COR-L47 (cell line): ENCODE data around the gene TSSK6.

ENCODE experiments used
- DNase-seq: peaks from one replicate; lab custom pipeline; 2025; lab: John Stamatoyannopoulos, UW

The TSSK6 gene

DNA sequence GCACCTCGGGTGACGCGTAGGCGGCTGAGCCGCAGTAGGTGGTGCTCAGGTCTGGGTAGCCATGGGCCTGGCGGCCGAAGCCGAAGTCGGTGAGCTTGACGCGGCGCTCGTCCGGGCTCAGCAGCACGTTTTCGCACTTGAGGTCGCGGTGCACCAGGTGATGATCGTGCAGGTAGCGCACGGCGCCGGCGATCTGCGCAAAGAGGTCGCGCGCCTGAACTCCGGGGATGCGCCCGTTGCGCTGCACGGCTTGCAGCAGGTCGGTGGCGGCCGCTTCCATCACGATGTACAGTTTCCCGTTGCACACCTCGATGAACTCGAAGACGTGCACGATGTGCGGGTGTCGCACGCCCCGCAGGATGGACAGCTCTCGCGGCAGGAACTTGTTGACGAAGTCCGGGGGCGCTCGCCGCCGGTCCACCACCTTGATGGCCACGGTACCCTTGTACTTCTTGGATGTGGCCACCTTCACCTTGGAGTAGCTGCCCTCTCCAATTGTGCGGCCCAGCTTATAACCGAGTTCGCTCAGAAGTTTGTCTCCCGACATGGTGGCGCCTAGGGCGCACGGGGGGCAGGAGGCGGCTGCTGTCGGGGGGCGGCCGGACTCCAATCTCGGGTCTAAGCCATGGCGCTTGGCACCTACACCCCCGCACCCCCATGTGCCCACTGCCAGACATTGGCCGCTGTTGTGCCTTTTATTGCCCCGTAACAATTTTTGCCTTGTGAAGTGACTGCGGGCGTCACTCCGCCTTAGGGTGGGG lies at the start of gene TSSK6:
TSS of gene TSSK6 (minus strand) at position 668 of the 761 bp plus-strand sequence. CDS start at position 547, 121 bp downstream.
- no peak for DNase-seq

DNA sequence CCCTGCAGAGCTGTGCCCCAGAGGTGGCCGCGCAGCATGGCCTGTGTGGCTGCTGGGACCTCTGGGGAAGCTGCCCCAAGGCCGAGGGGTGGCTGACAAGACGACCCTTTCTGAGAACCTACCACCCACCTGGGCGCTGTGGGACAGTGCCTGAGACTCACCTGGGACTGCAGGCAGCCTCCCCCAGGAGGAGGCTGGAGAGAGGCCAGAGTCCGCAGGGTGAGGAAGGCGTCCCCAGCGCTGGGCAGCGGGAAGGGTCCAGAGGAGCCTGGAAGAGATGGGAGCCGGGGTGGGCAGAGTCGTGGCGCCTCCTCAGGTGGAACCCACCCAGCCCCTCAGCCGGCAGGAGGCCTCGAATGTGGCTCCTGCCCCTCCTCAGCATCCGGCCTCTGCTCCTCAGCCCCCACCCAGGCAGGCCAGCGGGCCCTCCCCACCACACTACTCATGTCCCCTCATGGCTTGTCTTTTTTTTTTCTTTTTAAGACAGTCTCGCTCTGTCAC lies 48.0 kb upstream of the TSSK6 start:
- no peak for DNase-seq

- no peak for DNase-seq
Observed at GRCh38 chr19:19562665-19563347, 47.5 kb upstream of the TSSK6 start.

DNA sequence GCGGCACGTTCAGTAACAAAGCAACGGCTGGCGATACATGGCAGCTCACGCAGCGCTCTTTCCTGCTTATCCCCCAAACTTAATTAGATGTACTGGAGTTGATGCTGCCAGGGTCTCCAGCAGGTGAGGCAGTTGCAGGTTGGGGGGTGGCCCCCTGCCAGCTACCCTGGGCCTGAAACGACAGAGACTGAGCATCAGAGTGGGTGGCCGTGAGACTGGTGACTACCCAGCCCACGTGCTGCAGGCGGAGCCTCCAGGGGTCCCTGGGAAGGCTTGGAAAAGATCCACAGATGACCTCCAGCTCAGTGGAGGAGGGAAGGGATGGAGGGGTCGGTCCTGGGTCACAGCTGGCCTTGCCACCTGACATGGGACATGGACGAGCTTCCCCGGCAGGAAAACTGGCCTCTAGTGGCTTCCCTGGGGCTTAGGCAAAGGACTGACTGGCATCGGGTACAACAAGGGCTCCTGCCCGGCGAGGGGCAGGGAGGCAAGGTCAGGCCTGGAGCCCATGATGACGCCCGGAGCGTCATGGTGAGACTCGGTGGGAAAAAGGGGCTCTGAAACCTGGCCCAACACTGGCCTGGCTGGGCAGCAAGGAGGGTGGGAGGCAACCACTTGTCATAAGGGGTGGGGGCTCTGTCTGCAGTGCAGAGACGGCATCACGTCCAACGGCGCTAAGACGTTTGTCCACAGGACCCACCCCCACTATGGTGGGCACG lies 46.8 kb upstream of the TSSK6 start:
- no peak for DNase-seq

GRCh38 chr19:19559931-19560330 lies 44.6 kb upstream of the TSSK6 start:
- DNase-seq = no peak

- DNase-seq = no peak
Observed at GRCh38 chr19:19558636-19559035, 43.3 kb upstream of the TSSK6 start.

DNA sequence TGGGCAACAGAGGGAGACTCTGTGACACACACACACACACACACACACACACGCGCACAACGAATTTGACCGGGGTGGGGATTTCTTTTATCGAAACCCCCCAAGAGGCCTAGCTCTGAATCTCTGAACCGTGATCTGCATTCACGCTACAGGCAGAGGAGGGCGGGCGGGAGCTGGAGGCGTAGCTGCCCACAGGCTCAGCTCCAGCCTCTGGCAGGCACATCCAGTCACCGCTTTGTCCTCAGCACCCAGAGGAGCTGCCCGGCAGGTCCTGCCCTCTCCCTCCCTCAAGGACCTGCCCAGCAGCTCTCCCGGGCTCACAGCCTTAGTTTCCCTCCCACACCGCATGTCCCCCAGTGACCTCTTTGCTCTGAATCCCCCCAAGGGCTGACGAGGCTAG lies 42.7 kb upstream of the TSSK6 start:
- DNase-seq = no peak

DNA sequence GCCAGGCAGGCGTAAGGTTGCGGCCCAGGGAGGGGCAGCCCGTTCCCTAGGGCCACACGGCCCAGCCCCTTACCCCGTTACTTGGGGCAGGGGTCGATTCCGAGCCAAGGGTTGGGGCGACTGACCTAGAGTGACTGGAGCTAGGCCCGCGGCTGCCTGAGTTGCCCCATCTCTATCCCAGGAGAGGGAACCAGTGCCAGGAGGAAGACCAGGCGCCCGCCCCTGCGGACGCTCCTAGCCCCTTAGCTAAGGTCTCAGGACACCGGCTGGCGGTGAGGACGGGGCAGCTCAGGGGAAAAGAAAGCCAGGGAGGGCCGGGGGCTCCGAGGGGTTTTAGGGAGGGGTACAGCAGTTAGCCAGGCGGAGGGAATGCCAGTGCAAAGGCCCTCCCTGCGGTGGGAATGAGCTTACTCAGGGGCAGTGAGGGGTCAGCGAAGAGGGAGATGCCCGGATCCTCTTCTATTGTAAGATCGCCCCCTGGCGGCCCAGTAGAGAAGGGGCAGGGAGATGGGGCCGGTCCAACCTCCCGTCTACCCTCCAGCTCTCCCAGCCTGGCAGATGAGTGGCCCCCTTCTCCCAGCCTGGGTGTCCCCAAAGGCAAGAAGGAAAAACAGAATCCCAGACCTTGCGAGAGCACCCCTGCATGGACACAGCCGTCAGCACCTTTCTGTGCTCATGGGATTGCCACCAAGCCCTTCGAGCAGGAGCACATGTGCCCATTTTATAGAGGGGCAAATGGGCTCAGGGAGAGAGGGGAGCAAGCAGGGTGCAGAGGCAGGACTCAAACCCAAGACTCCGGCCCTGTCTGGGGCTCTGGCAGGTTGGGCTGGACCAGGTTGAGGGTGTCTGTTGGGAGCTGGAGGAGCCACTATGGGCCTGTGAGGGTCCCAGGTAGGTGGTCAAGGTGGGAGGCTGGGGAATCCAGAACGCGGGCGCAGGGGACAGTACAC lies 39.0 kb upstream of the TSSK6 start:
- no peak for DNase-seq

DNA sequence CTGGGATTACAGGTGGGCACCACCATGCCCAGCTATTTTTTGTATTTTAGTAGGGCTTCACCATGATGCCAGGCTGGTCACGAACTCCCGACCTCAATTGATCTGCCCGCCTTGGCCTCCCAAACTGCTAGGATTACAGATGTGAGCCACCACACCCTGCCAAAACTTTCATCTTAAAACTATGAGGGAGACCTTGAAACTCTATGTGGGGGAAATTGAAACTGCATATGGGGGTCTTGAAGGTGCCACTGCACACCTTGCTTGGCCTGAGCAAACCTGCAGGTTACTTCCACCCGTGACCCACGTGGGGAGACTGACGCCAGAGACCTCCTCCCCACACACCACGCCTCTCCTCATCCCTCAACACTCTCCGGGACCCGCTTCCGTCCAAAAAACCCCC lies 38.3 kb upstream of the TSSK6 start:
- no peak for DNase-seq

- DNase-seq = no peak
Observed at GRCh38 chr19:19552798-19553197, 37.5 kb upstream of the TSSK6 start.

- no peak for DNase-seq
Observed at GRCh38 chr19:19551853-19552192, 36.5 kb upstream of the TSSK6 start.

DNA sequence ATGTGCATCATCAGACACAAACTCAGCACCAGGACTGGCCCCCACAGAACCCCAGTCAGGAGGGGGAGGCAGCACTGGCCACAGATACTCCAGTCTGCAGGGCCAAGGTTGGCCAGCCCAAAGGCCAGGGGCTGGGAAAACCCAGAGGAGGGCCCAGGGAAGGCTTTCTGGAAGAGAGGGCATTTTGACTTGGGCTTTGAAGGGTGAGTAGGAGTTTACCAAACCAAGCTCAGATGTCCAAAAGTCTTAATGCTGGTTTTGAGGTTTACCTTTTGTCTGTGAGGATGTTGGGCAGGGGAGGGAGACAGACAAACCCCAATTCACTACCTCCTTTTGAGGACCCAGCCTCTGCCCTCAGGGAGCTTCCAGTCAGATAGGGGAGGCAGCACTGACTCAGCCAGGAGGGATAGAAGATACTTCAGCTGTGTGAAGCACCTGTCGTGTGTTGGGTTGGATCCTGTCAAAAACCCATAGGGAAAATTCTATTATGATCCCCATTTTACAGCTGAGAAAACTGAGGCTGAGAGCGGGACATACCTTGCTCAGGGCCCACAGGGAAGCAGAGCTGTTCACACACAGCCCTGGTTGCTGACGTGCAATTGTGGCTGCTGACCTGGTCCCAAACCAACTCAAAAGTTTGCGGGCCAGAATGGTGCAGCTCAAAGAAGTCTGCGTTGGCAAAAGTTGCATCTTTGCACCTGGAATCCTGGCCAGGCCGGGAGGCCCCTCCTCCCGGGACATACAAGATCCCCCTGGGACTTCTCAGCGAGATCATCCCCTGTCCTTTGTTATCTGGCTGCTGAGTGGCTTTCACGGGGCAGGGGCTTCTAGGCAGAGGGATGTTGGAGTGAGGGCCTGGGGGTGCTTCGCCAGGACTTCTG lies 35.9 kb upstream of the TSSK6 start:
- no peak for DNase-seq

- no peak for DNase-seq
Observed at GRCh38 chr19:19550485-19550929, 35.2 kb upstream of the TSSK6 start.

DNA sequence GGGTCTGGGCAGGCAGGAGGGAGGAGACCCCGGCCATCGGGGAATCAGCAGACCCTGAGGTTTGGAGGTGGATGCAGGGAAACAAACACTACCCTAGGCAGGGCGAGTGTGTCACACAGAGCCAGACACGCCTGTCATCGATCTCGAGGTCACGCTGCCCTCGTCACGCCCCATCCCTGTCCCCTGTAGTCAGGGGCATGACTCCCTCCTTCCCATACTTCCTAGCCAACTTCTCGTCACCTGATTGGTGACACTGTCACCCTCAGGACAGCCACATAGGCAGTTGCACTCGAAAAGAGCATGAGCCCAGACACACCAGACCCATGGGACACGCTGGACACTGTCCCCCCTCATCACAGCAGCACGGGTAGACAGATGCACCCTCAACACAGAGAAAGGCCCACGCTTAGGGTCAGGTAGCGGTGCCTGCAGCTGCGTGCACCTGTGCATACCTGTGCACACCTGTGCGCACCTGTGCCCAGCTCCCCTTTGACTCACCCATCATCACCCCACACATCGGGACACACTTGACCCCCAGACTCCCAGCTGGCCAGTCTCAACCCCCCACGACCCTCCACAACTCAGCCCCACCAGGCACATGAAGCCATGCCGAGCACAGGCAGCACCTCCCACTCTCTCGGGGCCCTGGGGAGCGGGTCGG lies 34.6 kb upstream of the TSSK6 start:
- no peak for DNase-seq

DNA sequence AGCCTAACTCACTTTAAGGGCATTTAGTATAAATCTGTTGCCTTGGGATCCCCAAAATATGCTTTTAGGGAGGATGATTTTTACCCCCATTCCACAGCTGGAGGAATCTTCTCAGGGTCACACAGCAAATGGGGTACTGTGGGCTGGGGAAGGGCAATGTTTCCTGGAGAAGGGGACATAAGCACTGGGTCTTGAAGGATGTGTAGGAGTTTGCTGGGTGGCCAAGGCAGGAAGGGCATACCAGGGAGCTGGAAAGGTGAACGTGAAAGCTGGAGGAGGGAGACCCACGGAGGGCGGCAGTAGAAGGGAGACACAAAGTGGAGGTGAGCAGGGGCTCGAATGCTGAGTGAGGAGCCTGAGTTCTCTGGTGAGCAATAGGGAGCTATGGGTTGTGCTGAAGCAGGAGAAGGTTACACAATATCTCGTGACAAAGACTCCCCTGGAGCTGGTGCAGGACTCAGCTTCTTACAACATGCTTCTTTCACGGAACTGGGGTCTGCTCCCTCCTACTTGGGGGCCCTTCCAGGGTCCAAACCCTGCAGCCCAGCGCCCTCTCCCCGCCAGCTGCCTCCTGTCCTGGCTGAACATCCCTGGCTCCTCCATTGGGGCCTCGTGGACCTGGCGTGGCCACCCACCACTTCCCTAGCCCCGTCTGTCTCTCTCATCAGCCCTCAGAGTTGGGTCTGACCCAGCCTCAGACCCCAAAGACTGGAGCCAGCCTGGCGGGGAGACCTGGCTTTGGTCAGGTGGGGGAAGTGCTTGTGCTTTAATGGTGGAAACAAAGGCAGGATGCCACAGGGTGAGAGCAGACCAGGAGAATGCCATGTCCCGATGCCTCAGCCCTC lies 33.8 kb upstream of the TSSK6 start:
- no peak for DNase-seq

- DNase-seq = no peak
Observed at GRCh38 chr19:19547674-19548336, 32.5 kb upstream of the TSSK6 start.

GRCh38 chr19:19546751-19547162 lies 31.4 kb upstream of the TSSK6 start:
- no peak for DNase-seq

- DNase-seq = no peak
Observed at GRCh38 chr19:19545707-19546106, 30.4 kb upstream of the TSSK6 start.
